ENCODE data around the gene FAM171A2. TPM values are rescaled to one million over a fixed set of nuclear protein-coding genes. Genes with fewer than 3 reads are reported as not detected.

The FAM171A2 gene
- total and polyA plus RNA-seq, 10 of the 15 experiments (the other 5 are each of a cell fraction or from before 2014, with no cell fraction given): 0.08 to 1.7 (median 0.27) TPM; not detected in 2

- H3K9me3 ChIP-seq (replicated peaks; ENCODE audit: control insufficient read depth, insufficient read depth, low read length): no peaks in the 10 kb centered on the region; the same call in 1 of the 3 replicates
- H3K36me3 ChIP-seq (ENCODE audit: control insufficient read depth in 2 of 2, insufficient read depth in 2 of 2, low read length in 1 of 2): 0 out of 4 replicates have a peak, but pooled peaks cover 0 to 3% of the 10 kb centered on the region in 2 experiments
- CTCF ChIA-PET: interaction anchor here (0.5 kb wide), 1 partner anchor 158 kb away, joined by 5 read pairs; no protein-coding TSS in a partner anchor
- RAD21 ChIA-PET (ENCODE audit: unreplicated experiment): no interaction called here
- FAIRE-seq (peak; percentile 93), ATAC-seq (peak; percentile 38), DNase-seq (ENCODE audit: low read depth, low spot score) (no peak)
- H3K27ac ChIP-seq (ENCODE audit: control insufficient read depth, insufficient read depth): peak overlapping the region; percentile 3; the same call in 1 of the 2 replicates
- H2AFZ ChIP-seq (ENCODE audit: control insufficient read depth, low read depth, low read length): no peak overlapping the region
- intact Hi-C loops (cut with micrococcal nuclease; ENCODE audit: unreplicated experiment) (no loop called here), in situ Hi-C loops (cut with MboI) (no loop called here)
- H3K4me3 ChIP-seq: no peak overlapping the region
- SMC1A ChIA-PET (ENCODE audit: uncharacterized antibody, unreplicated experiment): interaction anchor here (1.0 to 1.8 kb wide), 2 partner anchors 9 to 114 kb away, joined by 4 read pairs; no protein-coding TSS in a partner anchor
- no peak overlapping the region for H3K9ac ChIP-seq (ENCODE audit: control insufficient read depth, insufficient read depth, low read length)
- no peaks in the 10 kb centered on the region for H3K27me3 ChIP-seq (replicated peaks in 1 of 2; ENCODE audit: control insufficient read depth in 2 of 2, insufficient read depth in 2 of 2, low read length in 1 of 2)
- POLR2A ChIA-PET: no interaction called here
- TF ChIP-seq, protein P1, sequence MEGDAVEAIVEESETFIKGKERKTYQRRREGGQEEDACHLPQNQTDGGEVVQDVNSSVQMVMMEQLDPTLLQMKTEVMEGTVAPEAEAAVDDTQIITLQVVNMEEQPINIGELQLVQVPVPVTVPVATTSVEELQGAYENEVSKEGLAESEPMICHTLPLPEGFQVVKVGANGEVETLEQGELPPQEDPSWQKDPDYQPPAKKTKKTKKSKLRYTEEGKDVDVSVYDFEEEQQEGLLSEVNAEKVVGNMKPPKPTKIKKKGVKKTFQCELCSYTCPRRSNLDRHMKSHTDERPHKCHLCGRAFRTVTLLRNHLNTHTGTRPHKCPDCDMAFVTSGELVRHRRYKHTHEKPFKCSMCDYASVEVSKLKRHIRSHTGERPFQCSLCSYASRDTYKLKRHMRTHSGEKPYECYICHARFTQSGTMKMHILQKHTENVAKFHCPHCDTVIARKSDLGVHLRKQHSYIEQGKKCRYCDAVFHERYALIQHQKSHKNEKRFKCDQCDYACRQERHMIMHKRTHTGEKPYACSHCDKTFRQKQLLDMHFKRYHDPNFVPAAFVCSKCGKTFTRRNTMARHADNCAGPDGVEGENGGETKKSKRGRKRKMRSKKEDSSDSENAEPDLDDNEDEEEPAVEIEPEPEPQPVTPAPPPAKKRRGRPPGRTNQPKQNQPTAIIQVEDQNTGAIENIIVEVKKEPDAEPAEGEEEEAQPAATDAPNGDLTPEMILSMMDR (IDR thresholded peaks at IDR 0.05 in 2 of 3, conservative IDR thresholded peaks at IDR 0.05 in 1 of 3; ENCODE audit: control insufficient read depth in 2 of 3, extremely low read depth in 1 of 3, insufficient read depth in 1 of 3, low read depth in 3 of 3, low read length in 3 of 3): peak in 2 of 3 experiments; percentile 19 to 29; a peak in 2 of 6 replicates
- no peak for TF ChIP-seq NR2C1 (IDR thresholded peaks at IDR 0.05)
- no peaks in the 10 kb centered on the region for H3K79me2 ChIP-seq (ENCODE audit: control insufficient read depth, insufficient read depth, low read length)
- 75% methylated on average over 7 of the region's 7 CpGs for WGBS (ENCODE audit: insufficient coverage, insufficient replicate concordance, low lambda C conversion rate, missing lambda C conversion rate)
- BruUV-seq (replicated peaks): no TSS peak
- H3K4me1 ChIP-seq (ENCODE audit: control insufficient read depth, insufficient read depth, low read length): peaks cover 16% of the 10 kb centered on the region
- no peaks in the 10 kb centered on the region for H4K20me1 ChIP-seq (ENCODE audit: control insufficient read depth, insufficient read depth)
- no peak overlapping the region for H3K4me2 ChIP-seq (ENCODE audit: control insufficient read depth, insufficient read depth)
These were observed 45.8 kb upstream of the FAM171A2 start for GRCh38 chr17:44409309-44410028.

DNA sequence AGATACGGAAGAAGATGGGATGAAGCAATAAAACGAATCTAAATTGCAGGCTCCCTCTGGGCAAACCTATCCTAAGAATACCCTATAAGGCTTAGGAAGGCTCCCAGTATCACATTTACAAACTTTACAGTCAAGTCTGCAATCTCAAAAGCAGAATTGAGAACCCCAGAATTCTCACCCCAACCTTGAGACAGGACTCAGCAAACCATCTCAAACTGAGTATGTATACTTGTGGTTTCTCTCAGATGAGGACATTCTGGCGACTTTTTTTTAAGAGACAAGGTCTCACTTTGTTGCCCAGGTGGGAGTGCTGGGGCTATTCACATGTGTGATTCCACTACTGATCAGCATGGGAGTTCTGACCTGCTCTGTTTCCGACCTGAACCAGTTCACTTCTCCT, 45.1 kb upstream of the FAM171A2 start:
- BruUV-seq (replicated peaks): no TSS peak
- POLR2A ChIA-PET: interaction anchor here (1.2 kb wide), 1 partner anchor 16 kb away, joined by 5 read pairs; no protein-coding TSS in a partner anchor
- intact Hi-C loops (cut with micrococcal nuclease; ENCODE audit: unreplicated experiment): no loop called here
- TF ChIP-seq, protein P1 (IDR thresholded peaks at IDR 0.05 in 2 of 3, conservative IDR thresholded peaks at IDR 0.05 in 1 of 3; ENCODE audit: control insufficient read depth in 2 of 3, extremely low read depth in 1 of 3, insufficient read depth in 1 of 3, low read depth in 3 of 3, low read length in 3 of 3): no peak
- TF ChIP-seq TCF7 (IDR thresholded peaks at IDR 0.05; ENCODE audit: borderline replicate concordance): no peak
- TF ChIP-seq CHD1 (IDR thresholded peaks at IDR 0.05; ENCODE audit: low read depth, low read length): no peak
- TF ChIP-seq ZZZ3 (IDR thresholded peaks at IDR 0.05; ENCODE audit: control insufficient read depth, insufficient read length, low read depth): no peak
- TF ChIP-seq IRF4 (IDR thresholded peaks at IDR 0.05; ENCODE audit: low read depth, low read length): no peak
- TF ChIP-seq RUNX3 (IDR thresholded peaks at IDR 0.05; ENCODE audit: low read length): peak; percentile 80
- peak; percentile 66 for TF ChIP-seq SPI1 (IDR thresholded peaks at IDR 0.05; ENCODE audit: borderline replicate concordance, insufficient read depth, low read depth, low read length)
- no peak for TF ChIP-seq USF1 (IDR thresholded peaks at IDR 0.05; ENCODE audit: borderline replicate concordance, extremely low read length, insufficient read depth, low read depth, low read length)
- no peak for TF ChIP-seq SREBF2 (IDR thresholded peaks at IDR 0.05; ENCODE audit: low read length)

More for the DNA sequence above, 45.1 kb upstream of the FAM171A2 start:
- in situ Hi-C loops (cut with MboI): no loop called here
- no peaks in the 10 kb centered on the region for H3K79me2 ChIP-seq (ENCODE audit: control insufficient read depth, insufficient read depth, low read length)
- FAIRE-seq: no peak
- RAD21 ChIA-PET (ENCODE audit: unreplicated experiment): no interaction called here
- H4K20me1 ChIP-seq (ENCODE audit: control insufficient read depth, insufficient read depth): no peaks in the 10 kb centered on the region
- no peak overlapping the region for H3K4me2 ChIP-seq (ENCODE audit: control insufficient read depth, insufficient read depth)
- 46% methylated on average over 4 of the region's 4 CpGs for WGBS (ENCODE audit: insufficient coverage, insufficient replicate concordance, low lambda C conversion rate, missing lambda C conversion rate)
- H3K9me3 ChIP-seq (replicated peaks; ENCODE audit: control insufficient read depth, insufficient read depth, low read length): no peaks in the 10 kb centered on the region; the same call in 1 of the 3 replicates
- H3K4me3 ChIP-seq: no peak overlapping the region
- no peak overlapping the region for H2AFZ ChIP-seq (ENCODE audit: control insufficient read depth, low read depth, low read length)
- peaks cover 16% of the 10 kb centered on the region for H3K4me1 ChIP-seq (ENCODE audit: control insufficient read depth, insufficient read depth, low read length)
- no peaks in the 10 kb centered on the region for H3K27me3 ChIP-seq (replicated peaks in 1 of 2; ENCODE audit: control insufficient read depth in 2 of 2, insufficient read depth in 2 of 2, low read length in 1 of 2)
- H3K9ac ChIP-seq (ENCODE audit: control insufficient read depth, insufficient read depth, low read length): no peak overlapping the region
- CTCF ChIA-PET: no interaction called here
- no peak for DNase-seq (ENCODE audit: low read depth, low spot score)
- ATAC-seq: peak; percentile 69
- SMC1A ChIA-PET (ENCODE audit: uncharacterized antibody, unreplicated experiment): no interaction called here
- peak overlapping the region; percentile 35 for H3K27ac ChIP-seq (ENCODE audit: control insufficient read depth, insufficient read depth)
- peaks cover 0 to 6% of the 10 kb centered on the region in 2 experiments; a peak in 1 of 4 replicates for H3K36me3 ChIP-seq (ENCODE audit: control insufficient read depth in 2 of 2, insufficient read depth in 2 of 2, low read length in 1 of 2)
